Vagina (tissue), 2 donors: ENCODE data around the gene PCDHGB6.

Experiments used
- CTCF ChIP-seq, 3 experiments: fragments of 450-650 bp in 2 of 3; fragments of 200-600 bp in 1 of 3; sonication (generic) in 1 of 3; IDR thresholded peaks; one replicate each; pipeline ENCODE4 v1.5.1; 2017 to 2019; ENCODE audit warnings: antibody characterized with exemption in 3 of 3, mild to moderate bottlenecking in 2 of 3, moderate library complexity in 2 of 3
- POLR2AphosphoS5 ChIP-seq, 2 donors: sonication (generic); formaldehyde crosslinking; IDR thresholded peaks; one replicate each; pipeline ENCODE4 v1.9.0; 2017; ENCODE audit warnings: antibody characterized with exemption in 2 of 2, mild to moderate bottlenecking in 2 of 2, low read depth in 1 of 2; ENCODE audit not compliant: insufficient read depth in 1 of 2

DNA sequence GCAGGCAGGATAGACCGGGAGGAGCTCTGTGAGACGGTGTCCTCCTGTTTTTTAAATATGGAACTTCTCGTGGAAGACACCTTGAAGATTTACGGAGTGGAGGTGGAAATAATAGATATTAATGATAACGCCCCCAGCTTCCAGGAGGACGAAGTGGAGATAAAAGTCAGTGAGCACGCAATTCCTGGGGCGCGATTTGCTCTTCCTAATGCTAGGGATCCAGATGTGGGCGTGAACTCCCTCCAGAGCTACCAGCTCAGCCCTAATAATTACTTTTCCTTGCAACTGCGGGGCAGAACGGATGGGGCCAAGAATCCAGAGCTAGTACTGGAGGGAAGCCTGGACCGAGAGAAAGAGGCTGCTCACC lies 13.7 kb downstream of the PCDHGB6 start:
- TF ChIP-seq POLR2AphosphoS5 (IDR thresholded peaks at IDR 0.05; ENCODE audit: insufficient read depth in 1 of 2, low read depth in 1 of 2) (no peak), CTCF (IDR thresholded peaks at IDR 0.05) (no peak)
